HCEC 1CT (cell line): Measurements from ENCODE around the gene ARHGAP26.

Source experiments
- DNase-seq: peaks from one replicate; pipeline ENCODE4 v3.0.0-alpha.2; 2017

Gene ARHGAP26

DNA sequence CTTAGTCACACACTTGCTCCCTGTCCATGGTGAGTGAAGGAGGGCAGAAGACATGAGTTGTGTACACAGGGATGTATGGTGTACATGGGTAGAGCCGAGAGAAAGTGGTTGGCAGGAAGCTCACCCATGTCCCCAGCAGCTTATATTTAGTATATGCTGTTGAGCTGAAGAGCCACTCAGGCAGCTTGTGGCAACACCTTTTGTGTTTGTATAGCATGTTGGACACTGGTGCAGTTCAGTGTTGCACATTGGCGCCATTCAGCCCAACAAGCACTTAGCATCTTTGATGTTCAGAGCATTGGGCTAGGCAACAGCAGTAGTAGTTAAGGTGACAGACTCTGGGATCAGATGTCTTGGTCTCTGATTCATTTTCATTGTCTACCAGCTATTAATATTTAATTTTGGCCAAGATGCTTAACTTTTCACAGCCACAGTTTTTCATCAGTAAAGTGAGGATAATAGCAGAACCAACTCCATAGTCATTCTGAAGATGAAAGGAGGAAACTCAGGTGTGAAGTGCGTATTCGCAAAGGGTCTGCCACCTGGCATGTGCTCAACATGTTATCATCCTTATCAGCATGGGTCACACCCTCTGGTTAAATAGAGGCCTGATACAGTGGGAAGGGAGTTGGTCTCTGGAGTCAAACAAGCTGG, 448.5 kb downstream of the ARHGAP26 start:
- no peak for DNase-seq

GRCh38 chr5:143219696-143220095, 449.5 kb downstream of the ARHGAP26 start:
- no peak for DNase-seq

GRCh38 chr5:143220748-143221251, 450.6 kb downstream of the ARHGAP26 start:
- no peak for DNase-seq

- DNase-seq = no peak
Measured at GRCh38 chr5:143222287-143223231, 452.4 kb downstream of the ARHGAP26 start.

GRCh38 chr5:143224672-143225071, 454.5 kb downstream of the ARHGAP26 start:
- DNase-seq = no peak

GRCh38 chr5:143225511-143225910, 455.3 kb downstream of the ARHGAP26 start:
- no peak for DNase-seq

DNA sequence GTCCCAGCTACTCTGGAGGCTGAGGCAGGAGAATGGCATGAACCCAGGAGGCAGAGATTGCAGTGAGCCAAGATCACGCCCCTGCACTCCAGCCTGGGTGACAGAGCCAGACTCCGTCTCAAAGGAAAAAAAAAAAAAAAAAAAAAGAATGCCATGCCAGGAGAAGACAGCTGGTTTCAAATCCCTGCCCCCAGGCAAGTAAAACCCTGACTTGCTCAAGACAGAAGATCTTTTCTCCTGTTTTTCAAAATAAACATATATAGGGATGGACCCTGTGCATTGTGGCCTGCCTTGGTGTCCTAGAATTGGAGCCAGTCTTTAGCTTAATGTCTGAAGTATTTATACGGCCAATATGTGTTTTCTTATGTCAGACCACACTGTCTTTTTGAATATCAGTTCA, 456.2 kb downstream of the ARHGAP26 start:
- DNase-seq = no peak

- no peak for DNase-seq
Measured at GRCh38 chr5:143226872-143227271, 456.7 kb downstream of the ARHGAP26 start.

GRCh38 chr5:143227301-143227700, 457.1 kb downstream of the ARHGAP26 start:
- no peak for DNase-seq

DNA sequence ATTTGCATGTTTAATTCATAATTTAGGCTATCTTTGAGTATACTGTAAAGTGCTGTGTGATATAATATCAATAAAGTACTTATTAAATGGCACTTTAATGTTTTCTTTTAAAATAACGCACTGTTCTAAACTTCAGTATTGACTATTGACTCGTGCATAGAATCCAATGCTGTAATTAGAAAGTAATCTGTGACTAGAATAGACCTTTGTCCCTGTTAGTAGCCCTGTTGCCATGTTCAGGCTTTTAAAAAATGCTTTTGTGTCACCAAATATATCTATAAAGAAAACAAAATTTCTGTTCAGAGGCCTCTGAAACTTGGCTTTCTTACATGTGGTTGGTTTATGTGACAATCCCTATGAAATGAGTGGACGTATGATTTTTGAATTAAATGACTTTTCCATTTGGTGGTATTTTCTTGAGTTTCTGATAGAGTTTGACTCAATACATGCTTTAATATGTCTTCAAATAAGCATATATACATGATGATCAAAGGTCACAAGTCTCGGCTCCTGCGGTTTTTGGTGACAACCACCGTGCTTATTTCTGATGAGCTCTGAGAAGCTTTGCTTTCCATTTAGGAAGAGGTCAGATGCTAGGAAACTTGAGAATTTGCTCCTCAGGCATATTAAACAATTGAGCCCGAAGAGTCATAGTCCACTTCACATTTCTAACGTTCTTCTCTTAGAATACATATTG, 458.6 kb downstream of the ARHGAP26 start:
- DNase-seq = no peak

GRCh38 chr5:143229426-143229895, 459.3 kb downstream of the ARHGAP26 start:
- DNase-seq = no peak

- DNase-seq = no peak
Measured at GRCh38 chr5:143229896-143230675, 459.9 kb downstream of the ARHGAP26 start.

GRCh38 chr5:143230676-143230996, 460.5 kb downstream of the ARHGAP26 start:
- DNase-seq = no peak

- DNase-seq = no peak
Measured at GRCh38 chr5:143231416-143231815, 461.2 kb downstream of the ARHGAP26 start.

- DNase-seq = no peak
Measured at GRCh38 chr5:143231973-143232812, 462.0 kb downstream of the ARHGAP26 start.

DNA sequence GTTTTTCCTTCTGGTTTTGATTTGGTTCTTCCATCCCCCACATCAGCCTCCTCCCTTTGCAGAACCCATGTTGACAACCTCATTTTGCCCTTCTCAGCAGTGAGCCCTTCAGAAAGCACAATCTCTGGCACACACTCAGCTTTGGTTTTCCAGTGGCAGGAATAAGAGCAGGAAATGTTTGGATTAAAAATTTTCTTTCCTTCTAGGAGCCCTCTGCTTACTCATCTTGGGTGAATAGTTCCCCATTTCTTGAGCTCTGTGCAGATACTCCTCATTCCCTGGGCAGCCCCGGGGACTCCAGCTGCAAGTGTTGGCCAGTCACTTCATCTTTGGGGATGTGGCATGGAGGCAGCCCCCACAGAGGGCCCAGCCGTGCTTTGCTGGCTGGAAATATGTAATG, 462.9 kb downstream of the ARHGAP26 start:
- no peak for DNase-seq

GRCh38 chr5:143234162-143234842, 464.1 kb downstream of the ARHGAP26 start:
- no peak for DNase-seq

GRCh38 chr5:143235423-143235822, 465.2 kb downstream of the ARHGAP26 start:
- peak; percentile 65 for DNase-seq

DNA sequence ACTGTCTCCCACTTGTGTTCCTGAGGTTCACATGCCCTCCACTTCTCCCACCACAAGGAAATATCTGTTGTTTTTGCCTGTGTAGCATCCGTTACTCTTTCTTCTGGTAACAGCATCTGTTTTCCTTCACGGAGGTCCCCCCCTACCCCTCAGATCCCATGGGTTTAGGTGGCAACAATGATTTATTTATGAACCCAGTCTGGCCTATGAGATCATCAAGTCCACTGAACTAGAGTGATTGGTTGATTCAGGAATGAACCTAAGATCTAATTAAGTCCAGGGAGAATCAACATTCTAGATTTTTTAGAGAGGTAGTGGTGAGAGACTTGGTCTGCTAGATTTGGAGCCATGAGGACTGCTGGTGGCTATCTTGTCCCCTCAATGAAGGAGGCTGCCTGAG, 466.5 kb downstream of the ARHGAP26 start:
- no peak for DNase-seq

DNA sequence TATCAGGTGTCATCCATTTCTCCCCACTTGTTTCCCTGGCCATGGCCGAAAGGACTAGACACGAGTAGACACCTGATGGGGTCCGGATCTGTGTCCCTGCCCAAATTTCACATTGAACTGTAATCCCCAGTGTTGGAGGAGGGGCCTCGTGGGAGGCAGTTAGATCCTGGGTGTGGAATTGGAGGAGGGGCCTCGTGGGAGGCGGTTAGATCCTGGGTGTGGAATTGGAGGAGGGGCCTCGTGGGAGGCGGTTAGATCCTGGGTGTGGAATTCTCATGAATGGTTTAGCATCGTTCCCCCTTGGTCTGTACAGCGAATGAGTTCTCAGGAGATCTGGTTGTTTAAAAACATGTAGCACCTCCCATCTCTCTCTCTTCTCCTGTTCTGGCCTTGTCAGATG, 467.5 kb downstream of the ARHGAP26 start:
- DNase-seq = no peak

DNA sequence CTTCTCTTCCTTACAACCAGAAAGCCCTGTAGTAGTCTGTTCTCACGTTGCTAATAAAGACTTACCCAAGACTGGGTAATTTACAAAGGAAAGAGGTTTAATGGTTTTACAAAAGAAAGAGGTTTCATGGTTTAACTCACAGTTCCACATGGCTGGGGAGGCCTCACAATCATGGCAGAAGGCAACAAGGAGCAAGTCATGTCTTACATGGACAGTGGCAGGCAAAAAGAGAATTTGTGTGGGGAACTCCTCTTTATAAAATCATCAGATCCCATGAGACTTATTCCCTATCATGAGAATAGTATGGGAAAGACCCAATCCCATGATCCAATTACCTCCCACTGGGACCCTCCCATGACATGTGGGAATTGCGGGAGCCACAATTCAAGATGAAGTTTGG, 468.4 kb downstream of the ARHGAP26 start:
- no peak for DNase-seq
